Measurements from ENCODE around the gene RADIL.

The RADIL gene

DNA sequence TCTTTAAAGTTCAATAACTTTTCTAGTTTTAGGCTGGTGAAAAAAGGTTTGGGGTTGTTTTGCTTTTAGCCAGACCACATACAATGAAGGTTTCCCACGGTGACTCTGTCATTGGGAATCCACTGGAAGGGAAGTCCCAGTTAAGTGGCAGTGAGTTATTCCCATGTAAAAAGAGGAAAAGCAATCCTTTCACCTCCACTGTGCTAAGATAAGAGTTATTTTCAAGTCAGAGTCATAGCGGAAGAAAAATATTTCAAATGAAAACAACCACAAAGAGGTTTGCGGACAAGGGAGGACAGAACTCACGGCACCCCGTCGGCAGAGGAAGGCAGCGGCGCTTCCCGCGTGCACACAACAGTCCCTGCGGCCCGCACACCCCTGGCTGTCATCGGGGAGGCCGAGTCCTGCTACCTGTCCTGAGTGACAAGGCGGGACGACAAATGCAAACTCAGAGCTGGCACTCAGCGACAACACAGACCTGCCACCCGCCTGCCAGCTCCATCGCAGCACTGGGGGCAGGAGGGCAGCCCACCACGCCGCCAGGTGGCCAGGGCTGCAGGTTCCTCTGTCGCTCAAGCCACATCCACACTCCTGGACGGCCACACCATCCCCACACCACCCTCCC lies 12.3 kb downstream of the RADIL start:
- Histone ChIP-seq H3K36me3 (ENCODE audit: control insufficient read depth in 2 of 2, insufficient read depth in 1 of 2, low read length in 2 of 2) (no peaks in the 10 kb centered on the region; a peak in 1 of 3 replicates), H3K4me1 (ENCODE audit: control insufficient read depth, insufficient read depth, low read length) (no peaks in the 10 kb centered on the region), H3K4me3 (ENCODE audit: low read depth, low read length) (no peak overlapping the region), H3K27ac (ENCODE audit: extremely low read depth, low read depth, low read length) (no peak overlapping the region), H3K9me3 (ENCODE audit: control insufficient read depth, insufficient read depth, low read depth, low read length) (no peaks in the 10 kb centered on the region)
- TF ChIP-seq, protein P1, sequence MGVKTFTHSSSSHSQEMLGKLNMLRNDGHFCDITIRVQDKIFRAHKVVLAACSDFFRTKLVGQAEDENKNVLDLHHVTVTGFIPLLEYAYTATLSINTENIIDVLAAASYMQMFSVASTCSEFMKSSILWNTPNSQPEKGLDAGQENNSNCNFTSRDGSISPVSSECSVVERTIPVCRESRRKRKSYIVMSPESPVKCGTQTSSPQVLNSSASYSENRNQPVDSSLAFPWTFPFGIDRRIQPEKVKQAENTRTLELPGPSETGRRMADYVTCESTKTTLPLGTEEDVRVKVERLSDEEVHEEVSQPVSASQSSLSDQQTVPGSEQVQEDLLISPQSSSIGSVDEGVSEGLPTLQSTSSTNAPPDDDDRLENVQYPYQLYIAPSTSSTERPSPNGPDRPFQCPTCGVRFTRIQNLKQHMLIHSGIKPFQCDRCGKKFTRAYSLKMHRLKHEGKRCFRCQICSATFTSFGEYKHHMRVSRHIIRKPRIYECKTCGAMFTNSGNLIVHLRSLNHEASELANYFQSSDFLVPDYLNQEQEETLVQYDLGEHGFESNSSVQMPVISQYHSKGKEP (tag by site-specific recombination; IDR thresholded peaks at IDR 0.05): no peak
- no peak for TF ChIP-seq SETDB1 (IDR thresholded peaks at IDR 0.05; ENCODE audit: insufficient read length, low read length)
- no peak for TF ChIP-seq ZNF112 (tag by site-specific recombination; IDR thresholded peaks at IDR 0.05)
- TF ChIP-seq, protein P2, sequence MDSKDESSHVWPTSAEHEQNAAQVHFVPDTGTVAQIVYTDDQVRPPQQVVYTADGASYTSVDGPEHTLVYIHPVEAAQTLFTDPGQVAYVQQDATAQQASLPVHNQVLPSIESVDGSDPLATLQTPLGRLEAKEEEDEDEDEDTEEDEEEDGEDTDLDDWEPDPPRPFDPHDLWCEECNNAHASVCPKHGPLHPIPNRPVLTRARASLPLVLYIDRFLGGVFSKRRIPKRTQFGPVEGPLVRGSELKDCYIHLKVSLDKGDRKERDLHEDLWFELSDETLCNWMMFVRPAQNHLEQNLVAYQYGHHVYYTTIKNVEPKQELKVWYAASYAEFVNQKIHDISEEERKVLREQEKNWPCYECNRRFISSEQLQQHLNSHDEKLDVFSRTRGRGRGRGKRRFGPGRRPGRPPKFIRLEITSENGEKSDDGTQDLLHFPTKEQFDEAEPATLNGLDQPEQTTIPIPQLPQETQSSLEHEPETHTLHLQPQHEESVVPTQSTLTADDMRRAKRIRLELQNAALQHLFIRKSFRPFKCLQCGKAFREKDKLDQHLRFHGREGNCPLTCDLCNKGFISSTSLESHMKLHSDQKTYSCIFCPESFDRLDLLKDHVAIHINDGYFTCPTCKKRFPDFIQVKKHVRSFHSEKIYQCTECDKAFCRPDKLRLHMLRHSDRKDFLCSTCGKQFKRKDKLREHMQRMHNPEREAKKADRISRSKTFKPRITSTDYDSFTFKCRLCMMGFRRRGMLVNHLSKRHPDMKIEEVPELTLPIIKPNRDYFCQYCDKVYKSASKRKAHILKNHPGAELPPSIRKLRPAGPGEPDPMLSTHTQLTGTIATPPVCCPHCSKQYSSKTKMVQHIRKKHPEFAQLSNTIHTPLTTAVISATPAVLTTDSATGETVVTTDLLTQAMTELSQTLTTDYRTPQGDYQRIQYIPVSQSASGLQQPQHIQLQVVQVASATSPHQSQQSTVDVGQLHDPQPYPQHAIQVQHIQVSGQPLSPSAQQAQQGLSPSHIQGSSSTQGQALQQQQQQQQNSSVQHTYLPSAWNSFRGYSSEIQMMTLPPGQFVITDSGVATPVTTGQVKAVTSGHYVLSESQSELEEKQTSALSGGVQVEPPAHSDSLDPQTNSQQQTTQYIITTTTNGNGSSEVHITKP (tag by site-specific recombination; IDR thresholded peaks at IDR 0.05): no peak
- no peak for TF ChIP-seq ZNF621 (tag by site-specific recombination; IDR thresholded peaks at IDR 0.05)
- no peak for TF ChIP-seq ZNF169 (tag by site-specific recombination; IDR thresholded peaks at IDR 0.05)
- TF ChIP-seq ZNF600 (tag by site-specific recombination; IDR thresholded peaks at IDR 0.05): no peak
- TF ChIP-seq, protein P3, sequence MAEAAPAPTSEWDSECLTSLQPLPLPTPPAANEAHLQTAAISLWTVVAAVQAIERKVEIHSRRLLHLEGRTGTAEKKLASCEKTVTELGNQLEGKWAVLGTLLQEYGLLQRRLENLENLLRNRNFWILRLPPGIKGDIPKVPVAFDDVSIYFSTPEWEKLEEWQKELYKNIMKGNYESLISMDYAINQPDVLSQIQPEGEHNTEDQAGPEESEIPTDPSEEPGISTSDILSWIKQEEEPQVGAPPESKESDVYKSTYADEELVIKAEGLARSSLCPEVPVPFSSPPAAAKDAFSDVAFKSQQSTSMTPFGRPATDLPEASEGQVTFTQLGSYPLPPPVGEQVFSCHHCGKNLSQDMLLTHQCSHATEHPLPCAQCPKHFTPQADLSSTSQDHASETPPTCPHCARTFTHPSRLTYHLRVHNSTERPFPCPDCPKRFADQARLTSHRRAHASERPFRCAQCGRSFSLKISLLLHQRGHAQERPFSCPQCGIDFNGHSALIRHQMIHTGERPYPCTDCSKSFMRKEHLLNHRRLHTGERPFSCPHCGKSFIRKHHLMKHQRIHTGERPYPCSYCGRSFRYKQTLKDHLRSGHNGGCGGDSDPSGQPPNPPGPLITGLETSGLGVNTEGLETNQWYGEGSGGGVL (tag by site-specific recombination; IDR thresholded peaks at IDR 0.05): no peak
- no peak for TF ChIP-seq ZNF670 (tag by site-specific recombination; IDR thresholded peaks at IDR 0.05; ENCODE audit: low read depth)
- no peak for TF ChIP-seq ZNF19 (tag by site-specific recombination; IDR thresholded peaks at IDR 0.05; ENCODE audit: low read depth)
- TF ChIP-seq, protein P4, sequence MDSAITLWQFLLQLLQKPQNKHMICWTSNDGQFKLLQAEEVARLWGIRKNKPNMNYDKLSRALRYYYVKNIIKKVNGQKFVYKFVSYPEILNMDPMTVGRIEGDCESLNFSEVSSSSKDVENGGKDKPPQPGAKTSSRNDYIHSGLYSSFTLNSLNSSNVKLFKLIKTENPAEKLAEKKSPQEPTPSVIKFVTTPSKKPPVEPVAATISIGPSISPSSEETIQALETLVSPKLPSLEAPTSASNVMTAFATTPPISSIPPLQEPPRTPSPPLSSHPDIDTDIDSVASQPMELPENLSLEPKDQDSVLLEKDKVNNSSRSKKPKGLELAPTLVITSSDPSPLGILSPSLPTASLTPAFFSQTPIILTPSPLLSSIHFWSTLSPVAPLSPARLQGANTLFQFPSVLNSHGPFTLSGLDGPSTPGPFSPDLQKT (IDR thresholded peaks at IDR 0.05; ENCODE audit: borderline replicate concordance, low read depth, low read length): no peak
- no peak for TF ChIP-seq ZXDB (tag by site-specific recombination; IDR thresholded peaks at IDR 0.05)
- TF ChIP-seq ZNF561 (tag by site-specific recombination; IDR thresholded peaks at IDR 0.05; ENCODE audit: borderline replicate concordance): no peak
- no peak for TF ChIP-seq ZNF596 (tag by site-specific recombination; IDR thresholded peaks at IDR 0.05)
- TF ChIP-seq, protein P5, sequence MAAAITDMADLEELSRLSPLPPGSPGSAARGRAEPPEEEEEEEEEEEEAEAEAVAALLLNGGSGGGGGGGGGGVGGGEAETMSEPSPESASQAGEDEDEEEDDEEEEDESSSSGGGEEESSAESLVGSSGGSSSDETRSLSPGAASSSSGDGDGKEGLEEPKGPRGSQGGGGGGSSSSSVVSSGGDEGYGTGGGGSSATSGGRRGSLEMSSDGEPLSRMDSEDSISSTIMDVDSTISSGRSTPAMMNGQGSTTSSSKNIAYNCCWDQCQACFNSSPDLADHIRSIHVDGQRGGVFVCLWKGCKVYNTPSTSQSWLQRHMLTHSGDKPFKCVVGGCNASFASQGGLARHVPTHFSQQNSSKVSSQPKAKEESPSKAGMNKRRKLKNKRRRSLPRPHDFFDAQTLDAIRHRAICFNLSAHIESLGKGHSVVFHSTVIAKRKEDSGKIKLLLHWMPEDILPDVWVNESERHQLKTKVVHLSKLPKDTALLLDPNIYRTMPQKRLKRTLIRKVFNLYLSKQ (tag by site-specific recombination; IDR thresholded peaks at IDR 0.05; ENCODE audit: borderline replicate concordance): no peak
- no peak for TF ChIP-seq ZNF658 (tag by site-specific recombination; IDR thresholded peaks at IDR 0.05)
- no peak for TF ChIP-seq ZNF521 (tag by site-specific recombination; IDR thresholded peaks at IDR 0.05)
- TF ChIP-seq ZBTB17 (tag by site-specific recombination; IDR thresholded peaks at IDR 0.05): no peak
- TF ChIP-seq SP7 (tag by site-specific recombination; IDR thresholded peaks at IDR 0.05): no peak
- ChIA-PET POLR2A (no interaction called here), CTCF (interaction anchor here (1.1 kb wide), 1 partner anchor 12 kb away, joined by 3 read pairs; the partner anchor contains the start of gene RADIL)
